ENCODE measurements around the gene GET4. TPM values are rescaled to one million over a fixed set of nuclear protein-coding genes. Genes with fewer than 3 reads are reported as not detected.

The GET4 gene, protein sequence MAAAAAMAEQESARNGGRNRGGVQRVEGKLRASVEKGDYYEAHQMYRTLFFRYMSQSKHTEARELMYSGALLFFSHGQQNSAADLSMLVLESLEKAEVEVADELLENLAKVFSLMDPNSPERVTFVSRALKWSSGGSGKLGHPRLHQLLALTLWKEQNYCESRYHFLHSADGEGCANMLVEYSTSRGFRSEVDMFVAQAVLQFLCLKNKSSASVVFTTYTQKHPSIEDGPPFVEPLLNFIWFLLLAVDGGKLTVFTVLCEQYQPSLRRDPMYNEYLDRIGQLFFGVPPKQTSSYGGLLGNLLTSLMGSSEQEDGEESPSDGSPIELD
- 10 to 100 TPM; 69.3 to 81.6 (median 73.2) TPM for total RNA-seq
- total RNA-seq (2013), result 19.1 TPM

DNA sequence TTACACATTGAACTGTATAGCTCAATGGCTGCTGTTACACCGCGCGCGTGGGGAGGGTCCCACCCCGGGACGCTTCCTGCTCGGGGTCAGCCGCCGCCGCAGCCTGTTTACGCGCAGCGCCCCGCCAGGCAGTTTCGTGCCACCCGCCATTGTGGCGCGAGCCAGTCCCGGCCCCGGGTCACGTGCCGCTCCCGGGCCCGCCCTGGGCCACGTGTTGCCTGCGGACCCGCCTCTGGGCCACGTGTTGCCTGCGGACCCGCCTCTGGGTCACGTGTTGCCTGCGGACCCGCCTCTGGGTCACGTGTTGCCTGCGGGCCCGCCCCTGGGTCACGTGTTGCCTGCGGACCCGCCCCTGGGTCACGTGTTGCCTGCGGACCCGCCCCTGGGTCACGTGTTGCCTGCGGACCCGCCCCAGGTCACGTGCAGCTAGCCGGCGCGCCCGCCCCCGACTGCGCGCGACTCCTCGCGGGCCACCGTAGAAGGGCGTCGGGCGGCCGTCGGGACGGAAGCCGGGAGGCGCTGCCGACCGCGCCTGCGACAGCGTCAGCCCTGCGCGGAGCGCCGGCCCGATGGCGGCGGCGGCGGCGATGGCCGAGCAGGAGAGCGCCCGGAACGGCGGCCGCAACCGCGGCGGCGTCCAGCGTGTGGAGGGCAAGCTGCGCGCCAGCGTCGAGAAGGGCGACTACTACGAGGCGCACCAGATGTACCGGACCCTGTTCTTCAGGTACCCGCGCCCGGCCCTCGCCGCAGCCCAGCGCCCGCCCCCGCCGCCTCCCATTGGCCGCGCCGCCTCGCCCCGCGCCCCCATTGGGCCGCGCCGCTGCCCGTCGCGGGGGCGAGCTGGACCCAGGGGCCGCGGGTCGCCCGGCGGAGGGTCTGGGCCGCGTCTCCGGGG lies at the start of gene GET4:
TSS of gene GET4 (plus strand) at position 478 of the 895 bp plus-strand sequence. CDS start at position 570, 92 bp downstream.
- intact Hi-C loops (cut with micrococcal nuclease), result loop anchor here (2.0 kb wide), 1 partner anchor 46 kb away; no protein-coding TSS in a partner anchor
- Mint-ChIP-seq H3K4me1 (peaks cover 19 to 23% of the 10 kb centered on the region in 2 donors), H3K9me3 (no peaks in the 10 kb centered on the region), H3K4me3 (peak within 1 kb of the TSS; percentile 99), H3K36me3 (no peaks in the 10 kb centered on the region), H3K27me3 (ENCODE audit: low read depth in 2 of 2) (no peaks in the 10 kb centered on the region), H3K27ac (peak within 1 kb of the TSS; percentile 89 to 94)
- H3K9me3 ChIP-seq (ENCODE audit: control insufficient read depth, insufficient read depth, low read length), result no peaks in the 10 kb centered on the region
- peaks cover 4% of the 10 kb centered on the region for H3K36me3 ChIP-seq (ENCODE audit: control insufficient read depth, insufficient read depth, low read length)
- ATAC-seq (peak; percentile 80 to 93 (median 82)), DNase-seq (peak; percentile 97 to 98)
- H3K27me3 ChIP-seq (ENCODE audit: control insufficient read depth, insufficient read depth, low read length), result no peaks in the 10 kb centered on the region
- H3K4me3 ChIP-seq (ENCODE audit: low read length), result peak within 1 kb of the TSS; percentile 87
- peaks cover 32% of the 10 kb centered on the region for H3K4me1 ChIP-seq (ENCODE audit: control insufficient read depth, insufficient read depth, low read length)
- peak within 1 kb of the TSS; percentile 90 for H3K27ac ChIP-seq (ENCODE audit: low read length)
- TF ChIP-seq, protein P1, sequence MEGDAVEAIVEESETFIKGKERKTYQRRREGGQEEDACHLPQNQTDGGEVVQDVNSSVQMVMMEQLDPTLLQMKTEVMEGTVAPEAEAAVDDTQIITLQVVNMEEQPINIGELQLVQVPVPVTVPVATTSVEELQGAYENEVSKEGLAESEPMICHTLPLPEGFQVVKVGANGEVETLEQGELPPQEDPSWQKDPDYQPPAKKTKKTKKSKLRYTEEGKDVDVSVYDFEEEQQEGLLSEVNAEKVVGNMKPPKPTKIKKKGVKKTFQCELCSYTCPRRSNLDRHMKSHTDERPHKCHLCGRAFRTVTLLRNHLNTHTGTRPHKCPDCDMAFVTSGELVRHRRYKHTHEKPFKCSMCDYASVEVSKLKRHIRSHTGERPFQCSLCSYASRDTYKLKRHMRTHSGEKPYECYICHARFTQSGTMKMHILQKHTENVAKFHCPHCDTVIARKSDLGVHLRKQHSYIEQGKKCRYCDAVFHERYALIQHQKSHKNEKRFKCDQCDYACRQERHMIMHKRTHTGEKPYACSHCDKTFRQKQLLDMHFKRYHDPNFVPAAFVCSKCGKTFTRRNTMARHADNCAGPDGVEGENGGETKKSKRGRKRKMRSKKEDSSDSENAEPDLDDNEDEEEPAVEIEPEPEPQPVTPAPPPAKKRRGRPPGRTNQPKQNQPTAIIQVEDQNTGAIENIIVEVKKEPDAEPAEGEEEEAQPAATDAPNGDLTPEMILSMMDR (IDR thresholded peaks at IDR 0.05), result no peak
- WGBS (ENCODE audit: insufficient coverage), result under 1% methylated on average over 129 of the region's 129 CpGs

DNA sequence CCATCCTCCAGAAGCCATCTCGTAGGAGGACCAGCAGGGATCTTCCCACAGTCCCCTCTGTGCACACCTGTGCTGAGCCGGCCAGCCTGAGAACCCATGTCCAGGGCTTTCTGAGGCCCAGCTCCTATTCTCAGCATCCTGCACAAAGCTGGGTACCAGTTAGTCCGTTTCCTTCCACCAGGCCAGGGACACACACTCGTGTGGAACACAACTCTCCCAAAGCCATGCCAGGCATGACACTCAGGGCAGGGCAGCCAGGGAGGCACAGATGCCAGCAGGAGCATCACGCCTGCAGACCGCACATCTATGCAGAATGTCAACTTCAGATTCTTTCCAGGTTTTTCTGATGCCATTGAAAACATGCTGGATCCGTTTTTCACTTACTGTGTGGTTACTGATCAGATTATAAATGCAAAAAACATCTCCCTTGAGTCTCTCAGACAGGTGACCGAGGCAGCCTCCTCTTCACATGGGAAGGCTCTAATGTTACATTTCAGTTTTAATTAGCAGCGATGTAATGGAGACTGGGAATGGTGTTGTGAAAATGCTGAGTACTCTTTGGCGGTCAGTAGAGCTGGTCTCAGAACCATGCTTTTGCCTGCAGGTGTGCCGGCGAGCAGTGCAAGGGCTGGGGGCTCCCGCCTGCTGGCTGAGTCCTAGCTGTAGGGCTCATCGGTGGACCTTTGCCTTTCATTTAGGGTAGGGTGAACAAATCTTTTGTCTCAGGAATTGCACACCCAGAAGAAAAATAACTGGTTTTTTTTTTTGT lies 47.4 kb upstream of the GET4 start:
- peaks cover 30 to 33% of the 10 kb centered on the region in 2 donors for H3K4me1 Mint-ChIP-seq
- no peak for DNase-seq
- Histone ChIP-seq H3K4me1 (ENCODE audit: control insufficient read depth, insufficient read depth, low read length) (peaks cover 30% of the 10 kb centered on the region), H3K27ac (ENCODE audit: low read length) (no peak overlapping the region), H3K27me3 (ENCODE audit: control insufficient read depth, insufficient read depth, low read length) (no peaks in the 10 kb centered on the region), H3K9me3 (ENCODE audit: control insufficient read depth, insufficient read depth, low read length) (no peaks in the 10 kb centered on the region), H3K36me3 (ENCODE audit: control insufficient read depth, insufficient read depth, low read length) (no peaks in the 10 kb centered on the region), H3K4me3 (ENCODE audit: low read length) (no peak overlapping the region)
- no peaks in the 10 kb centered on the region for H3K36me3 Mint-ChIP-seq
- intact Hi-C loops (cut with micrococcal nuclease), result no loop called here
- H3K4me3 Mint-ChIP-seq, result no peak overlapping the region
- H3K27ac Mint-ChIP-seq, result no peak overlapping the region
- 96% methylated on average over 14 of the region's 14 CpGs for WGBS (ENCODE audit: insufficient coverage)
- ATAC-seq, result no peak
- TF ChIP-seq, protein P1 (IDR thresholded peaks at IDR 0.05), result no peak
- H3K27me3 Mint-ChIP-seq (ENCODE audit: low read depth in 2 of 2), result no peaks in the 10 kb centered on the region
- no peaks in the 10 kb centered on the region for H3K9me3 Mint-ChIP-seq

DNA sequence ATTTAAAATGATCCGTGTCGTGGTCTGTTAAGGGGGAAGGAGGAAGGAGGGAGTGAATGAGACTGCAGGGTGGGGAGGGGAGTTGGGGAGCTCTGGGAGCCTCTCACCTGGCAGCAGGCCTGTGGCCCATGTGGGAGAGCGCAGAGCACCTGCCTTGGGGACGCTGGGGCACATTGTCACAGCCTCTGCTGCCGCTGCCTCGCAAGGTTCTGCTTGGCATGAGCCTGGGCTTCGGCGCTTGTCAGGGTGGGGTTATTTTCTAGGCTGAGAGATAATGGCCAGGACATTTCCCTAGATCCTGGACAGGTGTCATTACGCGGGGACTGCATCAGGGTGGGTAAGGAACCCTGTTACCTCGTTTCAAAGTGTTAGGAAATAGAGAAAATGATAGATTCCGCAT lies 46.3 kb upstream of the GET4 start:
- no peaks in the 10 kb centered on the region for H3K36me3 Mint-ChIP-seq
- Histone ChIP-seq H3K27ac (ENCODE audit: low read length) (no peak overlapping the region), H3K9me3 (ENCODE audit: control insufficient read depth, insufficient read depth, low read length) (no peaks in the 10 kb centered on the region), H3K27me3 (ENCODE audit: control insufficient read depth, insufficient read depth, low read length) (no peaks in the 10 kb centered on the region), H3K4me1 (ENCODE audit: control insufficient read depth, insufficient read depth, low read length) (peaks cover 30% of the 10 kb centered on the region), H3K4me3 (ENCODE audit: low read length) (no peak overlapping the region), H3K36me3 (ENCODE audit: control insufficient read depth, insufficient read depth, low read length) (no peaks in the 10 kb centered on the region)
- intact Hi-C loops (cut with micrococcal nuclease), result no loop called here
- no peaks in the 10 kb centered on the region for H3K9me3 Mint-ChIP-seq
- peaks cover 30 to 33% of the 10 kb centered on the region in 2 donors for H3K4me1 Mint-ChIP-seq
- TF ChIP-seq, protein P1 (IDR thresholded peaks at IDR 0.05), result no peak
- H3K4me3 Mint-ChIP-seq, result no peak overlapping the region
- H3K27me3 Mint-ChIP-seq (ENCODE audit: low read depth in 2 of 2), result no peaks in the 10 kb centered on the region
- no peak for DNase-seq
- ATAC-seq, result no peak
- peak overlapping the region in 1 of 2 donors; percentile 69 for H3K27ac Mint-ChIP-seq
- WGBS (ENCODE audit: insufficient coverage), result 84% methylated on average over 11 of the region's 12 CpGs

Data from natural killer cell (primary cell).